ENCODE results near the gene RINL. TPM values are rescaled to one million over a fixed set of nuclear protein-coding genes. Genes with fewer than 3 reads are reported as not detected.

RINL gene
- total and polyA plus RNA-seq, 2 of the 8 experiments (the other 6 are each of a cell fraction or from before 2014, with no cell fraction given) = 11.1 to 11.9 TPM

DNA sequence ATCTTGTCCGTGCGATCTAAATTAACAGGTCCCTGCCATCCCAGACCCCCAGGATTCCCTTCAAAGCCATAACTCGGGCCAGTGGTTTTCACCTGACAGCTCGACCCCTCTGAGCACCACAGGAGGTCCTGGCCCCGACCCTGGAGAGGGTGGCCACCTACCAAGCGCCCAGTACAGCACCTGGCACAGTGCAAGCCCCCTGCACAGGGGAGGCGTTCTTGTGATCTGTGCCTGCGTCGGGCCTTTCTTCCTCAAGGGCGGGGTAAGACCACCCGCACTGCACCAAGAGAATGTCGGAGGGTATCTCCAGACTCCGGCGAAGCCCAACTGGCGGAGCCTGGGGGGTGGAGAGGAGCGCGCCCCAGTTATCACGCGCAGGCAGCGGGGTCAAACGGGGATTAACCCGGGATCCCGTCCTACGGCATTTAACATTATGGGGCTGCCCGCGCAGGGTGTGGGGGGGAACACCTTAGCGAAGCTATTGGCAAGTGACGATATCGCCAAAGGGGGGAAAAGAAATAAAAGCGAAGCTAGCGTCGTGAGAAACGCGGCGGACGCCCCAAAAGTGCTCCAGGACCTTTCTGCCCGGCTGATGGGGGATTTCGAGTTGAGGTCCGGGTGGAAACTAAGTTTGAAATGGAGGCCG is 27.0 kb downstream of the RINL start:
- H2AFZ ChIP-seq (ENCODE audit: low read length) = 0 out of 2 replicates have a peak overlapping the region, but pooled peaks have one; percentile 19
- no peak overlapping the region for H3K14ac ChIP-seq (ENCODE audit: insufficient read length)
- no peak overlapping the region for H2AK5ac ChIP-seq (ENCODE audit: low read depth, low read length)
- H3K56ac ChIP-seq (replicated peaks; ENCODE audit: insufficient read length, low read depth, low read length) = peak overlapping the region; percentile 28
- POLR2A ChIA-PET (ENCODE audit: partially characterized antibody) = interaction anchor here (0.6 to 4.5 kb wide), 18 partner anchors 10 to 564 kb away, joined by 3 to 65 read pairs (median 6); partner anchors contain the start of genes ECH1, MRPS12, RINL and SARS2
- H4K5ac ChIP-seq (ENCODE audit: insufficient read length, low read depth, low read length) = peak overlapping the region; percentile 75
- DNase-seq (ENCODE audit: low read depth in 1 of 2, low spot score in 2 of 2) (peak in 1 of 2 experiments; percentile 69), FAIRE-seq (no peak)
- no peak overlapping the region for H3K23ac ChIP-seq (ENCODE audit: insufficient read length)
- peak overlapping the region; percentile 70 for H3K27ac ChIP-seq (ENCODE audit: low read depth, low read length)
- peak overlapping the region; percentile 72; the same call in 1 of the 2 replicates for H2BK20ac ChIP-seq (ENCODE audit: low read length)
- peak overlapping the region; percentile 67 to 87 (median 72) for H3K4me3 ChIP-seq (ENCODE audit: extremely low read depth in 1 of 4, insufficient read depth in 2 of 4, low read depth in 3 of 4, low read length in 4 of 4)
- peak overlapping the region; percentile 76 for H2BK5ac ChIP-seq (ENCODE audit: low read depth, low read length)
- peaks cover 12 to 16% of the 10 kb centered on the region in 2 experiments for H4K20me1 ChIP-seq (replicated peaks in 1 of 2; ENCODE audit: control insufficient read depth in 1 of 2, insufficient read depth in 2 of 2, low read length in 2 of 2)
- H3K23me2 ChIP-seq (ENCODE audit: low read depth, low read length) = peaks cover 22% of the 10 kb centered on the region
- H3K9me3 ChIP-seq (ENCODE audit: insufficient read depth in 2 of 2, low read depth in 1 of 2, low read length in 1 of 2) = peaks cover 0 to 2% of the 10 kb centered on the region in 2 experiments; a peak in 1 of 4 replicates
- H3K4me2 ChIP-seq (ENCODE audit: insufficient read depth in 1 of 2, low read depth in 2 of 2, low read length in 2 of 2) = peak overlapping the region; percentile 96 to 97
- 5% methylated on average over 40 of the region's 40 CpGs; no CpG with 5 or more reads in 1 of the 2 experiments for WGBS, 2 experiments (ENCODE audit: extremely low coverage in 1 of 2, insufficient coverage in 1 of 2, insufficient read length in 1 of 2, insufficient replicate concordance in 2 of 2, low coverage in 1 of 2, low lambda C conversion rate in 2 of 2, missing lambda C conversion rate in 1 of 2)
- H4K8ac ChIP-seq (ENCODE audit: extremely low read depth, insufficient read depth, low read length) = peak overlapping the region; percentile 91; the same call in 1 of the 2 replicates
- H2BK12ac ChIP-seq (ENCODE audit: low read depth, low read length) = peak overlapping the region; percentile 68
- H3K27me3 ChIP-seq (replicated peaks in 1 of 4; ENCODE audit: control insufficient read depth in 3 of 4, extremely low read depth in 1 of 4, insufficient read depth in 3 of 4, low read length in 3 of 4) = no peaks in the 10 kb centered on the region
- H3K79me2 ChIP-seq (ENCODE audit: control insufficient read depth in 1 of 2, insufficient read depth in 2 of 2, low read length in 2 of 2) = peaks cover 22 to 28% of the 10 kb centered on the region in 2 experiments
- peak overlapping the region; percentile 32 for H3K18ac ChIP-seq (ENCODE audit: extremely low read depth, low read length)
- H3K9ac ChIP-seq (replicated peaks in 1 of 4; ENCODE audit: extremely low read depth in 1 of 4, low read depth in 3 of 4, low read length in 3 of 4) = peak overlapping the region; percentile 14 to 81 (median 61)
- peaks cover 14 to 29% (median 17%) of the 10 kb centered on the region in 4 experiments for H3K36me3 ChIP-seq (ENCODE audit: control insufficient read depth in 2 of 4, insufficient read depth in 4 of 4, low read length in 3 of 4)
- H3K79me1 ChIP-seq (ENCODE audit: low read depth, low read length) = peaks cover 9% of the 10 kb centered on the region; the same call in 1 of the 2 replicates
- no peak overlapping the region; the same call in 1 of the 2 replicates for H2BK15ac ChIP-seq (ENCODE audit: low read length)
- peak overlapping the region; percentile 94 for H3K4ac ChIP-seq (replicated peaks; ENCODE audit: insufficient read length, low read depth, low read length)
- peak overlapping the region; percentile 31 for H2BK120ac ChIP-seq (replicated peaks; ENCODE audit: low read depth, low read length)
- peak overlapping the region; percentile 93 for H4K91ac ChIP-seq (replicated peaks; ENCODE audit: insufficient read length, low read length)
- CTCF ChIA-PET (ENCODE audit: partially characterized antibody) = interaction anchor here (0.5 to 4.3 kb wide), 6 partner anchors 12 to 42 kb away, joined by 3 to 21 read pairs (median 4); no protein-coding TSS in a partner anchor
- peaks cover 2 to 16% (median 11%) of the 10 kb centered on the region in 4 experiments for H3K4me1 ChIP-seq (replicated peaks in 1 of 4; ENCODE audit: control insufficient read depth in 3 of 4, insufficient read depth in 4 of 4, low read length in 3 of 4)
- TF ChIP-seq RFX5 (IDR thresholded peaks at IDR 0.05; ENCODE audit: borderline replicate concordance, low read depth, low read length) (no peak), EGR1 (IDR thresholded peaks at IDR 0.05; ENCODE audit: borderline replicate concordance, low read depth, low read length) (no peak), SP1 (IDR thresholded peaks at IDR 0.05; ENCODE audit: low read depth, low read length) (no peak), CBX8 (IDR thresholded peaks at IDR 0.05; ENCODE audit: borderline replicate concordance, low read depth, low read length) (no peak), CBX5 (IDR thresholded peaks at IDR 0.05; ENCODE audit: low read depth, low read length) (no peak), RXRA (IDR thresholded peaks at IDR 0.05; ENCODE audit: insufficient read depth, low read depth, low read length) (no peak), ASH2L (IDR thresholded peaks at IDR 0.05; ENCODE audit: low read length) (peak; percentile 37), SIRT6 (IDR thresholded peaks at IDR 0.05; ENCODE audit: low read length) (no peak), CEBPB (IDR thresholded peaks at IDR 0.05; ENCODE audit: low read depth, low read length) (no peak), CHD2 (IDR thresholded peaks at IDR 0.05; ENCODE audit: low read length) (no peak)
- TF ChIP-seq, protein P1, sequence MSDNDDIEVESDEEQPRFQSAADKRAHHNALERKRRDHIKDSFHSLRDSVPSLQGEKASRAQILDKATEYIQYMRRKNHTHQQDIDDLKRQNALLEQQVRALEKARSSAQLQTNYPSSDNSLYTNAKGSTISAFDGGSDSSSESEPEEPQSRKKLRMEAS (IDR thresholded peaks at IDR 0.05) = no peak
- TF ChIP-seq, protein P2, sequence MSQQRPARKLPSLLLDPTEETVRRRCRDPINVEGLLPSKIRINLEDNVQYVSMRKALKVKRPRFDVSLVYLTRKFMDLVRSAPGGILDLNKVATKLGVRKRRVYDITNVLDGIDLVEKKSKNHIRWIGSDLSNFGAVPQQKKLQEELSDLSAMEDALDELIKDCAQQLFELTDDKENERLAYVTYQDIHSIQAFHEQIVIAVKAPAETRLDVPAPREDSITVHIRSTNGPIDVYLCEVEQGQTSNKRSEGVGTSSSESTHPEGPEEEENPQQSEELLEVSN (IDR thresholded peaks at IDR 0.05) = peak; percentile 71

All from H1 (cell line).